WTC11 (cell line): ENCODE data around the gene RCC2. TPM values are rescaled to one million over a fixed set of nuclear protein-coding genes. Genes with fewer than 3 reads are reported as not detected.

Experiments
- ATAC-seq: fragments of 200-7000 bp; cut with Tn5 transposase; 2 replicates; pipeline ENCODE4 v1.10.0; 2021; ENCODE audit warnings: mild to moderate bottlenecking, moderate library complexity
- CTCF ChIA-PET: fragments of 300-600 bp; sonication (Branson Sonifier 250); formaldehyde crosslinking; loops from one replicate; lab custom pipeline; 2021; ENCODE audit warnings: antibody characterized with exemption; lab: Charles Lee
- POLR2A ChIA-PET: fragments of 350-600 bp; sonication (Branson Sonifier 250); formaldehyde crosslinking; loops from one replicate; lab custom pipeline; 2021; ENCODE audit warnings: antibody characterized with exemption; lab: Charles Lee
- DNase-seq: peaks from one replicate; pipeline ENCODE4 v3.0.0; 2021; ENCODE audit warnings: low spot score
- H3K27ac Mint-ChIP-seq: 2 replicates; pipeline ENCODE4 v1.8.0; 2021; ENCODE audit warnings: mixed read lengths
- H3K27me3 Mint-ChIP-seq: 2 replicates; pipeline ENCODE4 v1.8.0; 2021; ENCODE audit warnings: low read depth, mild to moderate bottlenecking, moderate library complexity, mixed read lengths
- H3K36me3 Mint-ChIP-seq: 2 replicates; pipeline ENCODE4 v1.8.0; 2021; ENCODE audit warnings: mixed read lengths
- H3K4me1 Mint-ChIP-seq: 2 replicates; pipeline ENCODE4 v1.8.0; 2022; ENCODE audit warnings: mixed read lengths
- H3K4me3 Mint-ChIP-seq: 2 replicates; pipeline ENCODE4 v1.8.0; 2021; ENCODE audit warnings: mild to moderate bottlenecking, moderate library complexity, mixed read lengths
- H3K9me3 Mint-ChIP-seq: 2 replicates; pipeline ENCODE4 v1.8.0; 2021; ENCODE audit warnings: mixed read lengths
- CREM ChIP-seq: sonication (generic); formaldehyde crosslinking; IDR thresholded peaks from 2 replicates; pipeline ENCODE4 v1.8.1; 2022; ENCODE audit warnings: mild to moderate bottlenecking, missing genetic modification reagents, moderate library complexity
- GRHL2 ChIP-seq: fragments of 250-450 bp; sonication (Bioruptor Pico); IDR thresholded peaks from 2 replicates; pipeline ENCODE4 v1.8.0; 2022; ENCODE audit warnings: mild to moderate bottlenecking, moderate library complexity; ENCODE audit not compliant: insufficient replicate concordance, severe bottlenecking
- HMGA2 ChIP-seq: fragments of 250-450 bp; sonication (Bioruptor Pico); IDR thresholded peaks from 2 replicates; pipeline ENCODE4 v1.4.0; 2021; ENCODE audit warnings: mild to moderate bottlenecking, moderate library complexity
- JUN ChIP-seq: sonication (generic); formaldehyde crosslinking; IDR thresholded peaks from 2 replicates; pipeline ENCODE4 v1.8.0; 2023; ENCODE audit warnings: mild to moderate bottlenecking, missing genetic modification reagents
- MYBL2 ChIP-seq: sonication (generic); formaldehyde crosslinking; IDR thresholded peaks from 2 replicates; pipeline ENCODE4 v1.8.1; 2023; ENCODE audit warnings: mild to moderate bottlenecking, moderate library complexity, missing genetic modification reagents
- NR2C2 ChIP-seq: sonication (generic); formaldehyde crosslinking; IDR thresholded peaks from 2 replicates; pipeline ENCODE4 v1.8.0; 2022; ENCODE audit warnings: mild to moderate bottlenecking, missing genetic modification reagents
- SMAD4 ChIP-seq: sonication (generic); formaldehyde crosslinking; IDR thresholded peaks from 2 replicates; pipeline ENCODE4 v1.8.0; 2022; ENCODE audit warnings: mild to moderate bottlenecking, missing genetic modification reagents
- TCF7 ChIP-seq: sonication (generic); formaldehyde crosslinking; IDR thresholded peaks from 2 replicates; pipeline ENCODE4 v1.8.0; 2022; ENCODE audit warnings: mild to moderate bottlenecking, low read depth, missing genetic modification reagents, moderate library complexity
- ZNF121 ChIP-seq: sonication (generic); formaldehyde crosslinking; IDR thresholded peaks from 2 replicates; pipeline ENCODE4 v1.8.0; 2023; ENCODE audit warnings: missing genetic modification reagents
- ZNF232 ChIP-seq: sonication (generic); formaldehyde crosslinking; IDR thresholded peaks from 2 replicates; pipeline ENCODE4 v1.8.0; 2022; ENCODE audit warnings: mild to moderate bottlenecking, missing genetic modification reagents
- ZNF263 ChIP-seq: sonication (generic); formaldehyde crosslinking; IDR thresholded peaks from 2 replicates; pipeline ENCODE4 v1.8.1; 2022; ENCODE audit warnings: low read depth, mild to moderate bottlenecking, moderate library complexity, missing genetic modification reagents
- ZNF281 ChIP-seq: sonication (generic); formaldehyde crosslinking; IDR thresholded peaks from 2 replicates; pipeline ENCODE4 v1.8.0; 2023; ENCODE audit warnings: mild to moderate bottlenecking, missing genetic modification reagents
- ZNF396 ChIP-seq: fragments of 250-450 bp; sonication (Bioruptor Pico); IDR thresholded peaks from 2 replicates; pipeline ENCODE4 v1.8.0; 2021; ENCODE audit warnings: mild to moderate bottlenecking, moderate library complexity, borderline replicate concordance
- ZNF416 ChIP-seq: fragments of 250-450 bp; sonication (Bioruptor Pico); IDR thresholded peaks from 2 replicates; pipeline ENCODE4 v1.9.0; 2021; ENCODE audit warnings: mild to moderate bottlenecking, inconsistent platforms
- ZNF423 ChIP-seq: fragments of 250-450 bp; sonication (Bioruptor Pico); IDR thresholded peaks from 2 replicates; pipeline ENCODE4 v2.1.2; 2022; ENCODE audit warnings: mild to moderate bottlenecking, moderate library complexity
- ZNF671 ChIP-seq: fragments of 250-450 bp; sonication (Bioruptor Pico); IDR thresholded peaks from 2 replicates; pipeline ENCODE4 v1.8.0; 2021; ENCODE audit warnings: mild to moderate bottlenecking
- total RNA-seq: library from RNA; stranded (reverse); gene quantifications from 3 replicates; pipeline ENCODE4 v1.2.3, GENCODE V29; 2021
- TF ChIP-seq, protein P1 (sequence below): sonication (generic); formaldehyde crosslinking; IDR thresholded peaks from 2 replicates; pipeline ENCODE4 v1.8.1; 2023; ENCODE audit warnings: mild to moderate bottlenecking, missing genetic modification reagents
- TF ChIP-seq, protein P2 (sequence below): sonication (generic); formaldehyde crosslinking; IDR thresholded peaks from 2 replicates; pipeline ENCODE4 v1.8.1; 2023; ENCODE audit warnings: mild to moderate bottlenecking, missing genetic modification reagents
- TF ChIP-seq, protein P3 (sequence below): sonication (generic); formaldehyde crosslinking; IDR thresholded peaks from 2 replicates; pipeline ENCODE4 v1.8.1; 2022; ENCODE audit warnings: missing genetic modification reagents, borderline replicate concordance
- TF ChIP-seq, protein P4 (sequence below): fragments of 250-450 bp; sonication (Bioruptor Pico); IDR thresholded peaks from 2 replicates; pipeline ENCODE4 v1.8.0; 2021; ENCODE audit warnings: mild to moderate bottlenecking

Gene RCC2
- total RNA-seq, 1 experiment from 2014 or later, result 377 TPM

GRCh38 chr1:17433261-17433660 lies 6.2 kb downstream of the RCC2 start:
- ATAC-seq, result no peak
- no peaks in the 10 kb centered on the region for H3K27me3 Mint-ChIP-seq
- ChIA-PET POLR2A (interaction anchor here (1.2 kb wide), 1 partner anchor 37 kb away, joined by 4 read pairs; no protein-coding TSS in a partner anchor), CTCF (no interaction called here)
- H3K4me3 Mint-ChIP-seq, result peak overlapping the region; percentile 76
- TF ChIP-seq CREM (CRISPR knock-in tag) (no peak), ZNF423 (CRISPR knock-in tag) (no peak), ZNF396 (CRISPR knock-in tag) (no peak), ZNF232 (CRISPR knock-in tag) (no peak), MYBL2 (CRISPR knock-in tag) (no peak), NR2C2 (no peak), GRHL2 (CRISPR knock-in tag) (no peak), HMGA2 (CRISPR knock-in tag) (no peak), JUN (CRISPR knock-in tag) (no peak), SMAD4 (CRISPR knock-in tag) (no peak), ZNF671 (CRISPR knock-in tag) (no peak), ZNF416 (CRISPR knock-in tag) (no peak), TCF7 (CRISPR knock-in tag) (no peak), ZNF263 (CRISPR knock-in tag) (no peak), ZNF281 (CRISPR knock-in tag) (no peak), ZNF121 (CRISPR knock-in tag) (no peak)
- TF ChIP-seq, protein P1, sequence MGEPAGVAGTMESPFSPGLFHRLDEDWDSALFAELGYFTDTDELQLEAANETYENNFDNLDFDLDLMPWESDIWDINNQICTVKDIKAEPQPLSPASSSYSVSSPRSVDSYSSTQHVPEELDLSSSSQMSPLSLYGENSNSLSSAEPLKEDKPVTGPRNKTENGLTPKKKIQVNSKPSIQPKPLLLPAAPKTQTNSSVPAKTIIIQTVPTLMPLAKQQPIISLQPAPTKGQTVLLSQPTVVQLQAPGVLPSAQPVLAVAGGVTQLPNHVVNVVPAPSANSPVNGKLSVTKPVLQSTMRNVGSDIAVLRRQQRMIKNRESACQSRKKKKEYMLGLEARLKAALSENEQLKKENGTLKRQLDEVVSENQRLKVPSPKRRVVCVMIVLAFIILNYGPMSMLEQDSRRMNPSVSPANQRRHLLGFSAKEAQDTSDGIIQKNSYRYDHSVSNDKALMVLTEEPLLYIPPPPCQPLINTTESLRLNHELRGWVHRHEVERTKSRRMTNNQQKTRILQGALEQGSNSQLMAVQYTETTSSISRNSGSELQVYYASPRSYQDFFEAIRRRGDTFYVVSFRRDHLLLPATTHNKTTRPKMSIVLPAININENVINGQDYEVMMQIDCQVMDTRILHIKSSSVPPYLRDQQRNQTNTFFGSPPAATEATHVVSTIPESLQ (CRISPR knock-in tag), result no peak
- TF ChIP-seq, protein P2, sequence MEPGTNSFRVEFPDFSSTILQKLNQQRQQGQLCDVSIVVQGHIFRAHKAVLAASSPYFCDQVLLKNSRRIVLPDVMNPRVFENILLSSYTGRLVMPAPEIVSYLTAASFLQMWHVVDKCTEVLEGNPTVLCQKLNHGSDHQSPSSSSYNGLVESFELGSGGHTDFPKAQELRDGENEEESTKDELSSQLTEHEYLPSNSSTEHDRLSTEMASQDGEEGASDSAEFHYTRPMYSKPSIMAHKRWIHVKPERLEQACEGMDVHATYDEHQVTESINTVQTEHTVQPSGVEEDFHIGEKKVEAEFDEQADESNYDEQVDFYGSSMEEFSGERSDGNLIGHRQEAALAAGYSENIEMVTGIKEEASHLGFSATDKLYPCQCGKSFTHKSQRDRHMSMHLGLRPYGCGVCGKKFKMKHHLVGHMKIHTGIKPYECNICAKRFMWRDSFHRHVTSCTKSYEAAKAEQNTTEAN (CRISPR knock-in tag), result no peak
- TF ChIP-seq, protein P3, sequence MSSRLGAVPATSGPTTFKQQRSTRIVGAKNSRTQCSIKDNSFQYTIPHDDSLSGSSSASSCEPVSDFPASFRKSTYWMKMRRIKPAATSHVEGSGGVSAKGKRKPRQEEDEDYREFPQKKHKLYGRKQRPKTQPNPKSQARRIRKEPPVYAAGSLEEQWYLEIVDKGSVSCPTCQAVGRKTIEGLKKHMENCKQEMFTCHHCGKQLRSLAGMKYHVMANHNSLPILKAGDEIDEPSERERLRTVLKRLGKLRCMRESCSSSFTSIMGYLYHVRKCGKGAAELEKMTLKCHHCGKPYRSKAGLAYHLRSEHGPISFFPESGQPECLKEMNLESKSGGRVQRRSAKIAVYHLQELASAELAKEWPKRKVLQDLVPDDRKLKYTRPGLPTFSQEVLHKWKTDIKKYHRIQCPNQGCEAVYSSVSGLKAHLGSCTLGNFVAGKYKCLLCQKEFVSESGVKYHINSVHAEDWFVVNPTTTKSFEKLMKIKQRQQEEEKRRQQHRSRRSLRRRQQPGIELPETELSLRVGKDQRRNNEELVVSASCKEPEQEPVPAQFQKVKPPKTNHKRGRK (CRISPR knock-in tag), result no peak
- TF ChIP-seq, protein P4, sequence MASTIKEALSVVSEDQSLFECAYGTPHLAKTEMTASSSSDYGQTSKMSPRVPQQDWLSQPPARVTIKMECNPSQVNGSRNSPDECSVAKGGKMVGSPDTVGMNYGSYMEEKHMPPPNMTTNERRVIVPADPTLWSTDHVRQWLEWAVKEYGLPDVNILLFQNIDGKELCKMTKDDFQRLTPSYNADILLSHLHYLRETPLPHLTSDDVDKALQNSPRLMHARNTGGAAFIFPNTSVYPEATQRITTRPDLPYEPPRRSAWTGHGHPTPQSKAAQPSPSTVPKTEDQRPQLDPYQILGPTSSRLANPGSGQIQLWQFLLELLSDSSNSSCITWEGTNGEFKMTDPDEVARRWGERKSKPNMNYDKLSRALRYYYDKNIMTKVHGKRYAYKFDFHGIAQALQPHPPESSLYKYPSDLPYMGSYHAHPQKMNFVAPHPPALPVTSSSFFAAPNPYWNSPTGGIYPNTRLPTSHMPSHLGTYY (CRISPR knock-in tag), result no peak
- H3K27ac Mint-ChIP-seq, result peak overlapping the region; percentile 96
- no peak for DNase-seq
- no peaks in the 10 kb centered on the region for H3K9me3 Mint-ChIP-seq
- peaks cover 77% of the 10 kb centered on the region for H3K4me1 Mint-ChIP-seq
- peaks cover 70% of the 10 kb centered on the region for H3K36me3 Mint-ChIP-seq
